HG03060 (cell line): ENCODE data around the gene LTV1.
"Not testable (repeated sequence)": the region's sequence is repeated elsewhere in the genome, so short reads cannot be mapped to it uniquely, and the experiment has no call there.

Experiments
- ATAC-seq: cut with Tn5 transposase; IDR thresholded peaks from one replicate; pipeline ENCODE4 v1.9.1; 2021; ENCODE audit warnings: low read depth, moderate number of reproducible peaks; ENCODE audit not compliant: unreplicated experiment

LTV1 gene

DNA sequence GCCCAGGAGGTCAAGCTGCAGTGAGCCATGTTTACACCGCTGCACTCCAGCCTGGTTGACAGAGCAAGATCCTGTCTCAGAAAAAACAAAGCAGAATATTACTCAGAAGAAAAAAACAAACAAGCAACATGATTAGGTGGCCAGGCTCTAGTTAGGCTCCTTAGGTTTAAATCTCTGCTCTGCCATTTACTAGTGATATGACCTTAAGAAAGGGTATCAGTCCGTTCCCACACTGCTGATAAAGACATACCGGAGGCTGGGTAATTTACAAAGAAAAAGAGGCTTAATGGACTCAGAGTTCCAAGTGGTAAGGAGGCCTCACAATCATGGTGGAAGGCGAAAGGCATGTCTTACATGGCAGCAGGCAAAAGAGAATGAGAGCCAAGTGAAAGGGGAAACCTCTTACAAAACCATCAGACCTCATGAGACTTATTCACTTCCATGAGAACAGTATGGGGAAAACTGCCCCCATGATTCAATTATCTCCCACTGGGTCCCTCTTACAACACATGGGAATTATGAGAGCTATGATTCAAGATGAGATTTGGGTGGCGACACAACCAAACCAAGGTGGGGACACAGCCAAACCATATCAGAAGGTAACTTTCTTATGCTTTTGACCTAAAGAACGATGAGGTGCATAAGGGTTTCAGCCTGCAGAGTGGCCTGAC, 2.4 kb upstream of the LTV1 start:
- no peak for ATAC-seq

DNA sequence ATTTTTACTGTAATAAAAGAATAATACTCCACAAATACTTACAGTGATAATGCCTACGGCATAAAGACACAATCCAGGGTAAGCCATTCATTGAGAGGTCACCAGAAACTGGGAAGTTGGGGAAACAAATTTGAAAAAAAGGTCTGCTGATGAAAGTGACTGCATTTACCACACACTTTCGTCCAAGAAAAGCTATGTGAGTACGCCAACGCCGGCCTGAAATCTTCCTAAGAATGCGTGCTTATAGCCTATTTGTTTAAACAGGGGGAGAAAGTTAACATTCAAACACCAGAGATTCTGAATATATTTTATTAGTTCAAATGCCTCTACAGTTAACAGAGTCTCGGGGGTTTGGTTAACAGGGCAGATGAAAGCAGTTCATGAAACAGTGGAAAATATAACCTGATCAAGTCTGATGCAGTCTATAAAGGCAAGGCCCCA, 657 bp upstream of the LTV1 start:
- no peak for ATAC-seq

DNA sequence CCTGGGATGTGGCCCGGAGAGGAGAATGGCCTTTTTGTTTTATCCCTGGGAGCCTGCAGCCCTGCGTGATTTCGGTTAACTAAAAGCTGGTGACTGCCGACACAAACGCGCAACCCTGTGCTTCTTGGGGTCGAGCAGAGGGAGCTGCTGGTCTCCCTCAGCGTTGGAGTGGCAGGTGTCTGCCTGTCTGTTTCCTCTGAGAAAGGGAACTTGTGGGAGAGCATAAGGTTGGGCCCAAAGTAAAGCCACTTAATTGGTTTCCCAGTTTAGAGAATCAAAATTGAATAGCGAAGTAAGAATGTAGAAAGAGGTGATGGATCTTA, 500 bp downstream of the LTV1 start:
- ATAC-seq = peak; percentile 4

DNA sequence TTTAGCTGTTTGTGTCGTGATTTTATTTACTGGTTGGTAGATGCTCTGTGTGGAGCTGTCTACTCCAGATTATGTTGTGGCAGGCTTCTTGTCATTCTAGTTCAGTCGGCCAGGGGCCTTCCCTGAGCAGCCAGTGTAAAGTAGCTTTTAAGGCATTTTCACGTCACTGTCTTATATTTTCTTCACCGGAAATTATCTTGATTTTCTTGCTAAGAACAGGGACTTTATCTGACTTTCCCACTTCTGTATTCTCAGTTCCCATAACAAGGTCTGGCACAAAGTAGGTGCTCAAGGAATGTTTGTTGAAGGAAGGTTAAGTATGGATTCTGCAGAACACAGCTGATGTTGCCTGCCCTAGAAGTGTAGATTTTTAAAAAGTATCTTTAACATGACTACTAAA, 868 bp downstream of the LTV1 start:
- ATAC-seq = no peak

DNA sequence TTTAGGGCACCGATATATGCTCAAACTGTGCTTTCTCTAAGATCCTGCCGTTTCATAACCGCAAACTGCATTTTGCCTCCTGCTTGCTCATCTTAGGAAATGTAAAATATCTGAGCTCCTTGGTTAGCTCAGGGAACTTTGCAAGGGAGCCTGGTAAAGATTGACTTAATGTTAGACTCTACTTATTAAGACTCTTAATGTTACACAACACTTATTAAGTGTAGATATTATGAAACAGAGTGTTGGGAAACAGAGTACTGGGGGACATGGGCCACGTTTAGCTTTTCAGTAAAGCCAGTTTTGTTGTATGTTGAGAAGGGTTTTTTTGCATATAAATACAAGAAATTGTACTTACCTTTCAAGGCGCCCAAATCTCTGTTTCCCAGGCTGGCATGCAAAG, 1.9 kb downstream of the LTV1 start:
- ATAC-seq = no peak

DNA sequence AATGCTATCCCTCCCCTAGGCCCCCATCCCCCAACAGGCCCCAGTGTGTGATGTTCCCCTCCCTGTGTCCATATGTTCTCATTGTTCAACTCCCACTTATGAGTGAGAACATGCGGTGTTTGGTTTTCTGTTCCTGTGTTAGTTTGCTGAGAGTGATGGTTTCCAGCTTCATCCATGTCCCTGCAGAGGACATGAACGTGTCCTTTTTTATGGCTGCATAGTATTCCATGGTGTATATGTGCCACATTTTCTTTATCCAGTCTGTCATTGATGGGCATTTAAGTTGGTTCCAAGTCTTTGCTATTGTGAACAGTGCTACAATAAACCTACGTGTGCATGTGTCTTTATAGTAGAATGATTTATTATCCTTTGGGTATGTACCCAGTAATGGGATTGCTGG, 8.6 kb downstream of the LTV1 start:
- not testable (repeated sequence) for ATAC-seq

DNA sequence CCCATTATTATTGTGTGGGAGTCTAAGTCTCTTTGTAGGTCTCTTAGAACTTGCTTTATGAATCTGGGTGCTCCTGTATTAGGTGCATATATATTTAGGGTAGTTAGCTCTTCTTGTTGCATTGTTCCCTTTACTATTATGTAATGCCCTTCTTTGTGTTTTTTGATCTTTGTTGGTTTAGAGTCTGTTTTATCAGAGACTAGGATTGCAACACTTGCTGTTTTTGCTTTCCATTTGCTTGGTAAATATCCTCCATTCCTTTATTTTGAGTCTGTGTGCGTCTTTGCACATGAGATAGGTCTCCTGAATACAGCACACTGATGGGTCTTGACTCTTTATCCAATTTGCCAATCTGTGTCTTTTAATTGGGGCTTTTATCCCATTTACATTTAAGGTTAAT, 11.9 kb downstream of the LTV1 start:
- not testable (repeated sequence) for ATAC-seq

DNA sequence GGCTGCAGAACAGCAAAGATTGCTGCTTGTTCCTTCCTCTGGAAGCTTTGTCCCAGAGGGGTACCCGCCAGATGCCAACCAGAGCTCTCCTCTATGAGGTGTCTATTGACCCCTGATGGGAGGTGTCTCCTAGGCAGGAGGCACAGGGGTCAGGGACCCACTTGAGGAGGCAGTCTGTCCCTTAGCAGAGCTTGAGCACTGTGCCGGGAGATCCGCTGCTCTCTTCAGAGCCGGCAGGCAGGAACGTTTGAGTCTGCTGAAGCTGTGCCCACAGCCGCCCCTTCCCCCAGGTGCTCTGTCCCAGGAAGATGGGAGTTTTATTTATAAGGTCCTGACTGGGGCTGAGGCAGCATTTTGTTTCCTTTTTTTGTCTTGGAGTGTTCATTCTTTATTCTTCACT, 13.6 kb downstream of the LTV1 start:
- not testable (repeated sequence) for ATAC-seq

DNA sequence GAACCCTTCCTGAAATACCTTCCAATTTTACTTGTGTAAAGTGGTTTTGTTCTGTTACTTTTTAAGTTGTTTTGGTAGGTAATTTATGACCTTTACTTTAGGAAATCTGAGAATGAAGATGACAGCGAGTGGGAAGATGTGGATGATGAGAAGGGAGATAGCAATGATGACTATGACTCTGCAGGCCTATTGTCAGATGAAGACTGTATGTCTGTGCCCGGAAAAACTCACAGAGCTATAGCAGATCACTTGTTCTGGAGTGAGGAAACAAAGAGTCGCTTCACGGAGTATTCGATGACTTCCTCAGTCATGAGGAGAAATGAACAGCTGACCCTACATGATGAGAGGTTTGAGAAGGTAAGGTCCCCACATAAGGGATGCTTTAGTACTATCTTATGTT, 14.5 kb downstream of the LTV1 start:
- no peak for ATAC-seq

DNA sequence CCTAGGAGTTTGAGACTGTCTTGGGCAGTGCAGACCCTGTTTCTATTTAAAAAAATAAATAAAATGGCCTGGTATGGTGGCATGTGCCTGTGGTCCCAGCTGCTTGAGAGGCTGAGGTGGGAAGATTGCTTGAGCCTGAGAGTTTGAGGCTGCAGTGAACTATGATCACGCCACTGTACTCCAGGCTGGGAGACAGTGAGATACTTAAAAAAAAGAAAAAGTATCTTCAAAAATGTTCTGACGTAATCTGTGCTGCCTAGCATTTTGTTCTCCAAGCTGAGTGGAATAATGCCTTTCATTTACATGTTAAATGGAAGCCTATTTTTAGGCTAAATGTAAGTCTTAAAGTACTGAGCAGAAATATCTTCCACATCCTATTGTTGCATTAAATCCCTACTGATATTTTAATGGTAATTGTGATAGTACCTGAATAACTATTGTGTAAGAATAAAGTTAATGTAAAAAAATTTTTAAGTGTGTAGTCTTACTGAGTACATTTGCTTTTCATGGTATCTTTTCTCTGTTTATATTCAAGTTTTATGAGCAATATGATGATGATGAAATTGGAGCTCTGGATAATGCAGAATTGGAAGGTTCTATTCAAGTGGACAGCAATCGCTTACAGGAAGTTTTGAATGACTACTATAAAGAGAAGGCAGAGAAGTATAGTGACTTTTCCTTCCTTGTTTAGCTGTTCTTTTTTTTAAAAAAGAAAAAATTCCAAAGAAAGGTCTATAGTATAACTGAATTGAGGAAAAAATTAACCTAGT, 16.9 kb downstream of the LTV1 start:
- ATAC-seq = no peak

DNA sequence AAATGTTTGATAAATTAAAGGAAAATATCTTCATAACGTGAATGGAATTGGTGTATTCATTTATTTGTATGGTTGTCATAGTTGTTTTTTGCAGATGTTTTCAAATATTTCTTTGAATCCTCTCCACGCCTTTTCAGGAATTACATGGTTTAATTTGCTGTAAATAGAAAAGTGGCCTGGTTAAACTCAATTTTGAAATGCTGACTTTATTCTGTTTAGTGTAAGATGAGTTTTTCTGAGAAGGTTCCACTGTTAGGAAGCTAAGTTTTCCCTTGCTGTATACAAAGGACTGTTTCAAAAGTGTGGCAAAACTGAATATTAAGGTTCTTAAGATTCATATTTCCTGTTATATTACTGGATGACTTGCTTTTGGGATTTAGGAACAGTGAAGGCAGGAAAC, 20.6 kb downstream of the LTV1 start:
- ATAC-seq = no peak

DNA sequence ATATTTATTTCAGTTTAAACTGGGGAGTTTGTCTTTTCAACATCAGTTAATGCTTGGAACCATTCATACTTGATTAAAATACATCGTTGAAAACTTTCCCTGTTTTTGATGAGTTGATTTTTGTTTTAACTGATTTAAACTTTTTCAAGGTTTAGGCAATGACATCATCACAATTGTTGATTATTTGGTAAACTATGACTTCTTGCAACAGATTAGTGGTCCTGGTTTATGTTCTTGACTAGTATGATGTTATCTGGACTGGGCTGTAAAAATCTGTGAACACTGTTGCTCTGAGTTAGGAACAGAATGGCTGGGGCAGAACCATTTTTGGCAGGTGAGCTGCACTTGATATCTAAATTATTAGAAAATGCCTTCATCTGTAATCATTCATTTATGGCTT, 21.1 kb downstream of the LTV1 start, which contains the start of gene ZC2HC1B:
TSS of gene ZC2HC1B (plus strand) at position 241 of the 400 bp plus-strand sequence. CDS start at position 307, 66 bp downstream.
- no peak for ATAC-seq

DNA sequence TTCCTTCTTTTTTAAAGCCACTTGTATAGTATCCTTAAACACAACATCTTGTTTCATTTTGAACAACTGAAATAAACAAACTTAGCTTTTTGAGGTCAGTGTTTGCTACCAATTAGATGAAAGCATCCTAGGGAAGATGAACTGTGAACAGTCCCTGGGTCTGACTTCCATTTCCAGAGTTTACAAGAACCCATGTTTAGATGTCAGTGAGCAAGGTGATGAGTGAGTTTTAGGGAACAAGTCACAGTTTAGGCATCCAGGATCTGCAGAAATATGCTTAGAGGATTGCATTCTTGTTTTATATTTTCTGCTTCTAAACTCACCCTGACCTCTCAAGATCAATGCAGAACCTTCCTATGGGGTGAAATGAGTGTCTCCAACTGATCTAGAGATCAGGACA, 24.1 kb downstream of the LTV1 start:
- ATAC-seq = no peak

DNA sequence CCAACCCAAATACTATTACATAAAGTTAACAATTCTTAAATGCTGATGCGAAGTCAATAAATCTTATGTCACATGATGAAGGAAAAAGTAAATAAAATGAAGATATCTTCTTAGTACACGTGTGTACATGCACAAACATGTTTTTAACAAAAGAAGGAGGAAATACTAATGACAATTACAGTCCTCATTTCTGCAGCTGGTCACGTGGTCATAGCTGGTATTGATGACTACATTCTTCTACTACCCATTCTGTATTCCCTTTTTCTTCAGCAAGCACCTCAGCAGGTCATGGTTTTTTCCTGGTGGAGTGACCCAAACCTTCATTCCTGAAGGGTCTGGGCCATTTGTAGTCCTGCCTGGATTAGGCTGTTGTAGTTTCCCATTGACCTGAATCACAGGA, 25.7 kb downstream of the LTV1 start:
- ATAC-seq = not testable (repeated sequence)

DNA sequence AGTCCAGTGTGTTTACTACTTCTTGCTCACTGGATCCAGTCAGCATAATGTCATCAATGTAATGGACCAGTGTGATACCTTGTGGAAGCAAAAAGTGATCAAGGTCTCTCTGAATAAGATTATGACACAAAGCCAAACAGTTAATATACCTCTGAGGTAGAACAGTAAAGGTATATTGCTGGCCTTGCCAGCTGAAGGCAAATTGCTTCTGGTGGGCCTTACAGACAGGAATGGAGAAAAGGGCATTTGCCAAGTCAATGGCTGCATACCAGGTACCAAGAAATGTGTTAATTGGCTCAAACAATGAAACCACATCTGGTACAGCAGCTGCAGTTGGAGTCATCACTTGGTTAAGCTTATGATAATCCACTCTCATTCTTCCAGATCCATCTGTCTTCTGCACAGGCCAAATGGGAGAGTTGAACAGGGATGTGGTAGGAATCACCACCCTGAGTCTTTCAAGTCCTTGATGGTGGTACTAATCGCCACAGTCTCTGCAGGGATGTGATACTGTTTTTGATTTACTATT, 28.1 kb downstream of the LTV1 start:
- ATAC-seq = not testable (repeated sequence)

DNA sequence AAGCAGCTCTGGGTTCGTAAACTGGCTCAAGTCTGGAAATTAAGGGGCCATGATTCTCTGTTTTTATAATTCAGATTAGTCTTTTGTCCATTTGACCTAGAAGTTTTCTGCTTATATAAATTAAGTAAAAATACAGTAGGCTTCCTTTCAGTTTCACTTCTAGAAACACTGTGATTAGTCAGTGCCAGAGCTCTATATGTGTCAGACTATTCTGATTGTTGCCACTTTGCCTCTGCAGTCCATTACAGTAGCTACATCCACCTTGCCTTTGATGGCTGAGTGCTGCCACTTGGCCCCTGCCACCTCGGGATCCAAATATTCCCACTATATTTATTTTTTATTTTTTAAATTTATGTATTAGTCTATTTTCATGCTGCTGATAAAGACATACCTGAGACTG, 29.1 kb downstream of the LTV1 start:
- peak; percentile 96 for ATAC-seq

DNA sequence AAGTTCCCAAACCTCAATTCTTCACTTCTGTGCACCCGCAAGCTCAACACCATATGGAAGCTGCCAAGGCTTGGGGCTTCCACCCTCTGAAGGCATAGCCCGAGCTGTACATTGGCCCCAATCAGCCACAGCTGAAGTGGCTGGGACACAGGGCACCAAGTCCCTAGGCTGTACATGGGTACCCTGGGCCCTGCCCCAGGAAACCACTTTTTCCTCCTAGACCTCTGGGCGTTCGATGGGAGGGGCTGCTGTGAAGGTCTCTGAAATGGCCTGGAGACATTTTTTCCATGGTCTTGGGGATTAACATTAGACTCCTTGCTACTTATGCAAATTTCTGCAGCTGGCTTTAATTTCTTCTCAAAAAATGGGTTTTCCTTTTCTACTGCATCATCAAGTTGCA, 30.5 kb downstream of the LTV1 start:
- ATAC-seq = not testable (repeated sequence)

DNA sequence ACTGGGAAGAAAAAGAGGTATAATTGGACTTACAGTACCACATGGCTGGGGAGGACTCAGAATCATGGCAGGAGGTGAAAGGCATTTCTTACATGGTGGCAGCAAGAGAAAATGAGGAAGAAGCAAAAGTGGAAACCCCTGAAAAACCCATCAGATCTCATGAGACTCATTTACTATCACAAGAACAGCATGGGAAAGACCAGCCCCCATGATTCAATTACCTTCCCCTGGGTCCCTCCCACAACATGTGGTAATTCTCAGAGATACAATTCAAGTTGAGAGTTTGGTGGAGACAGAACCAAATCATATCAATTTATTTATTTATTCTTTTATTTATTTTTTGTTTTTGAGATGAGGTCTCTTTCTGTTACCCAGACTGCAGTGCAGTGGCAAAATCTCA, 31.4 kb downstream of the LTV1 start:
- ATAC-seq = not testable (repeated sequence)

DNA sequence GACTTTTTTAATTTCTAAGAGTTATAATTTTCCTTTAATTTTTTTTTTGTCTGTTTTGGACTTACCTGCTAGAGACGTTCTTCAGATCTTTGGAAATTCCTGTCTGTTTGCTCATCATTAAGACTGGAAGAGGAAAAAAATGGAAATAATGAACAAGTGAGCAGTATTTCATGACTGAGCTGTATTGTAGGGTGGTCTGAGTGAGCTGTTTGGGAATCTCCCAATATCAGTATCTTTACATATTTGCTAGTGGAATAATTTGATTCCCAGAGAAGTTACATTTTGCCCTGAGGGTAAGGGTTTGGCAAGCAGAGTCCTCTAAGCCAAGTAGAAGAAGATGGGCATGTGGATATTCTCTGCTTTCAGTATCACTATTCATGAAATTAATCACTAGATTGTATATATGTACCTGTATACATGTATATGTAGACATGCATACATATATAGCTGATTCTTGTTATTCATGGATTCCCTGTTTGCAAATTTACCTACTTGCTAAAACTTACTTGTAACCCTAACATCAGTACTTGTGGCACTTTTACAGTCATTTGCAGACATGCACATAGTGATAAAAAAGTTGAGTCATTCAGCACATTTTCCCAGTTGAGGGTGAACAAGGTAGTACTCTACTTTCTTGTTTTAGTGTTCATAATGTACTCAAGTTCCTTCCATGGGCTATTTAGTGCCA, 34.6 kb downstream of the LTV1 start:
- no peak for ATAC-seq

DNA sequence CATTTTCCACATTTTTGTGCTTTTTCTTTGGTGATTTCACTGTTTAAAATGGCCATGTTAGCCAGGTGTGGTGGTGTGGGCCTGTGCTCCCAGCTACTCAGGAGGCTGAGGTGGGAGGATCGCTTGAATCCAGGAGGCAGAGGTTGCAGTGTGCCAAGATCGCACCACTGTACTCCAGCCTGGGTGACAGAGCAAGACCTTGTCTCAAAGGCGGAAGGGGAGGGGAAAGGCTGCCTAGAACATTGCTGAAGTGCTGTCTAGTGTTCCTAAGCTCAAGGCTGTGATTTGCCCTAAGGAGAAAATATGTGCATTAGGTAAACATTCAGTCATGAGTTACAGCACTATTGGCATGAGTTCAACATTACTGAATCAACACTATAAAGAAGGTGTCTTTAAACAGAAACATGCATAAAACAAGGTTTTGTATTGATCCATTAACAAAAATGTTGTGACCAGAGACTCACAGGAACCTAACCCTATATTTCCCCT, 35.2 kb downstream of the LTV1 start:
- no peak for ATAC-seq

DNA sequence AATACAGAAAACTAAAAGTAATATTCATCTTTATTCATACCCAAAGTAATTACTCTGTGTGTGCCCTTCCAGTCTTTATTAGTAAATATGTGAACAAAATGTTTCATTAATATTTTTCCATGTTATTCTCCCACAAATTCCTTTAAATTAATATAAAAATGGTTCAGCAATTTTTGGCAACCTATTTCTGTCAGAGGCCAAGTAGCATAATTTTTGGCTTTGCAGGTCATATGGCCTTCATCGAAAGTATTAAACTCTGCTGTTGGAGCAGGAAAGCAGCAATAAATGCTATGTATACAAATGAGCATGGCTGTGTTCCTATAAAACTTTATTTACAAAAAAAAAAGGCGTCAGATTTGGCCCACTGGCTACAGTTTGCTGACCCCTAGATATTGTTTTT, 37.3 kb downstream of the LTV1 start:
- ATAC-seq = no peak
